Neuron (in vitro differentiated cells): Measurements from ENCODE around the gene WNT6.

ENCODE experiments used
- H2AFZ ChIP-seq: one replicate; pipeline ENCODE4 v1.6.1; 2013; ENCODE audit warnings: low read depth, mild to moderate bottlenecking, inconsistent platforms, low read length, moderate library complexity
- H3K27me3 ChIP-seq: one replicate; pipeline ENCODE4 v1.6.1; 2013; ENCODE audit warnings: low read length; ENCODE audit not compliant: insufficient read depth
- H3K36me3 ChIP-seq: one replicate; pipeline ENCODE4 v1.6.1; 2013; ENCODE audit warnings: low read length; ENCODE audit not compliant: insufficient read depth
- H3K4me1 ChIP-seq: one replicate; pipeline ENCODE4 v1.6.1; 2013; ENCODE audit warnings: low read length; ENCODE audit not compliant: insufficient read depth
- H3K4me3 ChIP-seq: 2 replicates; pipeline ENCODE4 v1.5.1; 2013; ENCODE audit warnings: mild to moderate bottlenecking, low read length, moderate library complexity
- H3K9me3 ChIP-seq: one replicate; pipeline ENCODE4 v1.6.1; 2013; ENCODE audit warnings: low read length

The WNT6 gene

DNA sequence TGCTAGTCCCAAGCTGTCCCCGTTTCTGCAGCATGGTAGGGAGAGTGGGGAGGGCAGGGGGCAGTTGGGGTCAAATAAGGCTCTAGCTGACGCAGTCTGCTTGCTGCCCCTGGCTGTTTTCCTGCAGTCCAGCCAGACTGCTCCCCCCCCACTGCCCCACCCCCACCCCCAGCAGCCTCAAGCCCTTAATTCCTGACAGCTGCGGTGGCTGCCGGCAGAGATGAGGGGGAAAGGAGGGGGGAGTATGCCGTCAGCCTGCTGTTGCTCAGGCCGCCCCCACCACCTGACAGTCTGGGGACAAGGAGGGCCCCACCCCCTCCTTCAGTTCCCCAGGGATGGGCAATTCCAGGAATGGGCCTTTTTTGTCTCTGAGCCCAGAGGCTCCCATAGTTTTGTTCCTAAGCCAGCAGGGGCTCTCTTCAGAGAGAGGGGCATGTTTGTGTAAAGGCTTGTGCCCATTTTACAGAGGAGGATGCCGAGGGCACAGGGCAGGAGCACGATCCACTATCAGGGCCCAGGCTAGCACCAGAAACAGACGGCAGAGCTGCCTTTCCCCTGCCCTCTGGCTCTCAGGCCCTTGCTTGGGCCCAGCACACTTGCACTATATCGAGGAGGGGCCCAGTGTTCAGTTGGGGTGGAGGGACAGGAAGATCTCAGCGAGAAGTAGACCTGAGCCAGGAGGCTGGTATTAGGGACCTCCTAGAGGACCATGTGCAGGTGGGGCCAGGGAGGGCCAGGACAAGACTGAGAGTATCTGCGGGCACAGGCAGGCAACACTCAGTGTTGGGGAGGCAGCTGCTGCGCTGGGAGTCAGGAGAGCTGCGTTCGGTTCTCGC is 19.5 kb downstream of the WNT6 start:
- Histone ChIP-seq H3K4me1 (peaks cover 15% of the 10 kb centered on the region), H3K36me3 (no peaks in the 10 kb centered on the region), H3K9me3 (no peaks in the 10 kb centered on the region), H3K4me3 (no peak overlapping the region), H3K27me3 (peaks cover 88% of the 10 kb centered on the region), H2AFZ (no peak overlapping the region)

- no peaks in the 10 kb centered on the region for H3K9me3 ChIP-seq
- no peaks in the 10 kb centered on the region for H3K36me3 ChIP-seq
- peaks cover 15% of the 10 kb centered on the region for H3K4me1 ChIP-seq
- peaks cover 87% of the 10 kb centered on the region for H3K27me3 ChIP-seq
- no peak overlapping the region for H2AFZ ChIP-seq
- no peak overlapping the region for H3K4me3 ChIP-seq
These were observed 20.1 kb downstream of the WNT6 start for GRCh38 chr2:218879776-218880101.

- Histone ChIP-seq H3K9me3 (no peaks in the 10 kb centered on the region), H2AFZ (no peak within 1 kb of the TSS), H3K36me3 (no peaks in the 10 kb centered on the region), H3K4me3 (no peak within 1 kb of the TSS), H3K4me1 (peaks cover 15% of the 10 kb centered on the region), H3K27me3 (peaks cover 88% of the 10 kb centered on the region)
These were observed 20.7 kb downstream of the WNT6 start, which contains the start of gene WNT10A for GRCh38 chr2:218880102-218880858. WNT10A (plus strand) TSS chr2:218880852; CDS start chr2:218880996, 144 bp downstream.

DNA sequence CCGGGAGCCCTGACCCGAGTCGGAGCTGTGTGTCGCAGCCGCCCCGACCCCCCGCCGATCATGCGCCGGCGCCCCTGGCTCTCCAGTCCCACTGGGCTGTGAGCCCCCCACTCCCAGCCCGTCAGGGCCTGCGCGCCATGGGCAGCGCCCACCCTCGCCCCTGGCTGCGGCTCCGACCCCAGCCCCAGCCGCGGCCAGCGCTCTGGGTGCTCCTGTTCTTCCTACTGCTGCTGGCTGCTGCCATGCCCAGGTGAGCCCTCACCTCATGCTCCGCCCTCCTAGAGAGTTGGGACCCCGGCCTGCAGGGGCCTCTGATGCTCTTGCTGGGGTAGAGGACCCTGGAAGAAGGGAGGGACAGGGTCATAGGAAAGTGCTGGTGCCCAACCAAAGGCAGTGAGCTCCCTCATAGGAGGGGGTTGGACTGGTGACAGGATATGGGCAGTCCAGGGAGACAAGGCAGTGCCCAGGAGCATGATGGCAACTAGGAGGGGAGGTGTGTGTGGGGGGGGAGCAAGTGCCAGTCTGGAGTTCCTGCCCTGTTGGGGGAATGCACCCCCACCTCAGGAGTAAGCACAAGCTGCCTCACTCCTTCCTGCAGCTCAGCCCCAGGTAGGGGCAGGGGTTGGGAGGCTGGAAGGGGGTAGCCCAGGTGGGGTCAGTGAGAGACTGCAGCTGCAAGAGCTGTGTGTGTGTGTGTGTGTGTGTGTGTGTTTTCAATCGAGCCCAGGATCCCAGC is 21.4 kb downstream of the WNT6 start:
- Histone ChIP-seq H3K4me1 (peaks cover 20% of the 10 kb centered on the region), H3K36me3 (no peaks in the 10 kb centered on the region), H3K9me3 (no peaks in the 10 kb centered on the region), H2AFZ (no peak overlapping the region), H3K4me3 (no peak overlapping the region), H3K27me3 (peaks cover 87% of the 10 kb centered on the region)

DNA sequence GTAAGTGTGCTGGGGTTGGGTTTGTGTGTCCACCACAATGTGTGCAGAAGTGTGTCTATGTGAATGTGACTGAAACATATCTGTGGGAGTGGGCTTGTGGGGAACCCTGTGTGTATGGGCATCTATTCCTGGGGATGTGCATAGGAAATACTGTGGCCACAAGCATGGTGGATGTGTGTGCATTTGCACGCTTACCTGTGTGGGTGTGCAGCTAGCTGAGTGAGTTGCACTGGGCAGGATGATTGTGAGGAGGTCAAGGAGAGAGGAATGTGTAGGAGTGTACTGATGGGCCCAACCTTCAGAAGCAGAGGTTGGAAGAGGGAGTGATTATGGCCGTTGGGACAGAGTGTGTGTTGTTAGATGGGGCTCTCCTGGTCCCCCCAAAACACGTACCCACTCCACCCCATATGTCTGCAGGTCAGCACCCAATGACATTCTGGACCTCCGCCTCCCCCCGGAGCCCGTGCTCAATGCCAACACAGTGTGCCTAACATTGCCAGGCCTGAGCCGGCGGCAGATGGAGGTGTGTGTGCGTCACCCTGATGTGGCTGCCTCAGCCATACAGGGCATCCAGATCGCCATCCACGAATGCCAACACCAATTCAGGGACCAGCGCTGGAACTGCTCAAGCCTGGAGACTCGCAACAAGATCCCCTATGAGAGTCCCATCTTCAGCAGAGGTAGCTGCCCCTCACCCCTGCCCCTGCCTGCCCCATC is 22.3 kb downstream of the WNT6 start:
- Histone ChIP-seq H3K27me3 (peaks cover 82% of the 10 kb centered on the region), H2AFZ (no peak overlapping the region)

DNA sequence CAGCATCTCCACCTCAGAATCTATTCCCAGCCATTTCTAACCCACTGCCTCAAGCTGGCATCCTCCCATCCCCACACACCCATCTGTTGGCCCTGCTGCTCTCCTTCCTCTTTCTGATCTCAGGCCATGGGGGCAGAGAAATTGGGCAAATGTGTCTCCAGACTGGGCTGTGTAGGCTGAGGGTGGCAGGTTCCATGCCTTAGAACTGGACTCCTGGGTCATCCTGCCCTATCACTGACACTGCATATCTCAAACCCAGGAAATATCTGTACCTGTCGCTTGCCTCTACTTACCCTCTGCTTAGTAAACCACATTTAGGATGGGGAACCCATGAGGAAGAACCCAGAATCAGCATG is 22.8 kb downstream of the WNT6 start:
- peaks cover 26% of the 10 kb centered on the region for H3K4me1 ChIP-seq
- H3K27me3 ChIP-seq, result peaks cover 77% of the 10 kb centered on the region
- no peak overlapping the region for H2AFZ ChIP-seq

More for the DNA sequence above, 22.3 kb downstream of the WNT6 start:
- Histone ChIP-seq H3K9me3 (no peaks in the 10 kb centered on the region), H3K4me1 (peaks cover 25% of the 10 kb centered on the region), H3K4me3 (no peak overlapping the region), H3K36me3 (no peaks in the 10 kb centered on the region)

GRCh38 chr2:218882866-218883366 is 23.3 kb downstream of the WNT6 start:
- Histone ChIP-seq H3K4me3 (no peak overlapping the region), H3K36me3 (no peaks in the 10 kb centered on the region), H3K4me1 (peaks cover 26% of the 10 kb centered on the region), H3K27me3 (peaks cover 78% of the 10 kb centered on the region), H3K9me3 (no peaks in the 10 kb centered on the region), H2AFZ (no peak overlapping the region)

More for the DNA sequence above, 22.8 kb downstream of the WNT6 start:
- no peak overlapping the region for H3K4me3 ChIP-seq
- H3K9me3 ChIP-seq, result no peaks in the 10 kb centered on the region
- no peaks in the 10 kb centered on the region for H3K36me3 ChIP-seq

GRCh38 chr2:218883491-218884490 is 24.2 kb downstream of the WNT6 start:
- no peaks in the 10 kb centered on the region for H3K9me3 ChIP-seq
- no peaks in the 10 kb centered on the region for H3K36me3 ChIP-seq
- H3K4me1 ChIP-seq, result peaks cover 22% of the 10 kb centered on the region
- H2AFZ ChIP-seq, result no peak overlapping the region
- H3K27me3 ChIP-seq, result peaks cover 76% of the 10 kb centered on the region
- no peak overlapping the region for H3K4me3 ChIP-seq

DNA sequence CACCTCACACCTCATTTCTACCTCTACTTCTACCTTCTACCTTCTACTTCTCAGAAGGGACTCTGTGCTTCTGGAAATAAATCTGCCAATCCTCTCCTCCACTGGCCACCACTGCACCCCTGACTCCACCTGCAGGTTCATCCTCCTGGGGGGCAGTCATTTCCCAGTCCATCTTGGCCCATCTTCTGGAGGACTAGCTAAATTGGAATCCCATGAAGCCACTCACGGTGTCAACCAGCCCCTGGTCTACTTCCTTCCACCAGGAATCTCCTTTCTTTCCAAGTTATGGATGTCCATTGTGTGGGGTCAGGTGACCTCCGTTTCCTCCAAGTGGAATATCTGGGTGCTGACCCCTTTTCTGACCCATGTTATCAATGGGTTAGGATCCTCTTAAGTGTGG is 24.9 kb downstream of the WNT6 start:
- H2AFZ ChIP-seq, result no peak overlapping the region
- H3K36me3 ChIP-seq, result no peaks in the 10 kb centered on the region
- H3K4me3 ChIP-seq, result no peak overlapping the region
- peaks cover 70% of the 10 kb centered on the region for H3K27me3 ChIP-seq
- H3K4me1 ChIP-seq, result peaks cover 16% of the 10 kb centered on the region
- H3K9me3 ChIP-seq, result no peaks in the 10 kb centered on the region

DNA sequence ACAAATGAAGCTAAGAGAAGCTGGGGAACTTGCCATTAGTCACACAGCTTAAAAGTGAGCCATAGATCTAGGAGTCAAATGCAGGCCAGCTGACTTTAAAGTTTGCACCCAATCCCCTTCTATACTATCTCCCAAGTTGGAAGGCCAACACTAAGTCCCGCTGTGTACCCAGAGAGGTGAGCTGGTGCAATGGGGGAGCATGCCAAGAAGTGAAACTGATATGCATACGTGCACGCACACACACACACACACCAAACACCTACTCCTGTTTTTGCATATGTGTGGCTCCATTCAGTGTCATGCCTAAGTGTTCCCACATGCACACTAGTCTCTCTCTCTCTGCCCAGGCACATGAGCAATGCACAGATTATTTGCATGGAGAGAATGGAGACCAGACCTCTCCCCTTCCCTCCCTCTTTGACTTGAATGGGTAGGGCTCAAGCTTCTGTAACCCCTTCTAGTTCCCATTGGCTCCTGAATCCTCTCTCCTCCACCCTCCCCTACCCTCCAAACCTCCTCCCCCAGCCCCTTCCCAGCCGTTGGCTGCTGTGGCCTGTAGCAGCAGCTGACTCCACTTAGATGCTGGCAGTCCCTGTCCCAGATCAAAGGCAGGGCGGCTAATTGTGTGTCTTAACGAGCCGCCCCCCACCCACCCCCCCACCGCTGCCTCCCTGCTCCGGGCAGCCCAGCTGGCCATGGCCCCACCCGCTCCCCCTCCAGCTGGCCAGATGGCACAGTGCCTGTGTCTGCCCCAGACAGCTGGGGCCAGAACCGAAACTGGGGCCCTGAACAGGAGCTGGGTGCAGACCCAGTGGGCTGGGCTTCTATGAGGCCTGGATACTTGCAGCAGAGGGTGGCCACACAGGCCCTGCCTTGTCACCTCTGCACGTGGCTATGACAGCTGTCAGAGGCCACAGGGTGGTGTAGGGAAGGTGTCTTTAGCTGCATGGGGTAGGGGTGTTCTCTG is 26.7 kb downstream of the WNT6 start:
- Histone ChIP-seq H2AFZ (no peak overlapping the region), H3K36me3 (no peaks in the 10 kb centered on the region), H3K9me3 (no peaks in the 10 kb centered on the region), H3K27me3 (peaks cover 68% of the 10 kb centered on the region), H3K4me3 (no peak overlapping the region), H3K4me1 (peaks cover 11% of the 10 kb centered on the region)

DNA sequence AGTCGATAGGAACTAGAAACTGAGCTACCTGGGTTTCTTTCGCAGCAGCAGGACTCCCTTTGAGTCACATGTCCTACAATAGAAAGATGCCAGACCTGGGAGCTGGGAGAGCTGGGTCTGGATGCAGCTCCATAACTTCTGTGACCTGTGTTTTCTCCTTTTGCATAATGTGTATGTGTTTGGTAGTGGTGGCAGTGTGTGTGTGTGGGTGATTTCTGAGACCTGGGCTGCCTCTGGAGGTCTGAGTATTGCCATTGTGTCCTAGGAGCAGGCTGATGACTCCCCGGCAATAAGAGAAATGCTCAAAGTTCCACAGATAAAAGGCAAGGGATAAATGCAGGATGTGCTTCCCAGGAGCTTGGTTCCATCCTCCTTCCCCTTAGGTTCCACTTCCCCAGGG is 27.5 kb downstream of the WNT6 start:
- Histone ChIP-seq H3K4me3 (no peak overlapping the region), H3K36me3 (no peaks in the 10 kb centered on the region), H3K9me3 (no peaks in the 10 kb centered on the region), H3K4me1 (peaks cover 11% of the 10 kb centered on the region), H3K27me3 (peaks cover 68% of the 10 kb centered on the region), H2AFZ (no peak overlapping the region)
